ENCODE measurements around the gene FXYD6.

The FXYD6 gene

GRCh38 chr11:117919781-117920221 lies 43.3 kb upstream of the FXYD6 start:
- no peaks in the 10 kb centered on the region for H3K36me3 ChIP-seq (ENCODE audit: insufficient read depth, low read length)
- TF ChIP-seq POLR2AphosphoS5 (IDR thresholded peaks at IDR 0.05; ENCODE audit: borderline replicate concordance, low read depth, low read length) (no peak), FOXP2 (optimal IDR thresholded peaks at IDR 0.05; ENCODE audit: control extremely low read depth, extremely low read length, insufficient read depth) (no peak), EZH2 (IDR thresholded peaks at IDR 0.05) (no peak)
- no peak for DNase-seq (ENCODE audit: low read depth, low spot score)
- H3K27ac ChIP-seq = no peak overlapping the region
- H3K9me3 ChIP-seq (ENCODE audit: low read depth, low read length) = no peaks in the 10 kb centered on the region
- no peak overlapping the region for H3K4me3 ChIP-seq
- no peak overlapping the region for H3K9ac ChIP-seq (ENCODE audit: insufficient read length)

GRCh38 chr11:117919341-117919740 lies 42.9 kb upstream of the FXYD6 start:
- TF ChIP-seq POLR2AphosphoS5 (IDR thresholded peaks at IDR 0.05; ENCODE audit: borderline replicate concordance, low read depth, low read length) (no peak), FOXP2 (optimal IDR thresholded peaks at IDR 0.05; ENCODE audit: control extremely low read depth, extremely low read length, insufficient read depth) (no peak), EZH2 (IDR thresholded peaks at IDR 0.05) (no peak)
- H3K9ac ChIP-seq (ENCODE audit: insufficient read length) = no peak overlapping the region
- DNase-seq (ENCODE audit: low read depth, low spot score) = no peak

DNA sequence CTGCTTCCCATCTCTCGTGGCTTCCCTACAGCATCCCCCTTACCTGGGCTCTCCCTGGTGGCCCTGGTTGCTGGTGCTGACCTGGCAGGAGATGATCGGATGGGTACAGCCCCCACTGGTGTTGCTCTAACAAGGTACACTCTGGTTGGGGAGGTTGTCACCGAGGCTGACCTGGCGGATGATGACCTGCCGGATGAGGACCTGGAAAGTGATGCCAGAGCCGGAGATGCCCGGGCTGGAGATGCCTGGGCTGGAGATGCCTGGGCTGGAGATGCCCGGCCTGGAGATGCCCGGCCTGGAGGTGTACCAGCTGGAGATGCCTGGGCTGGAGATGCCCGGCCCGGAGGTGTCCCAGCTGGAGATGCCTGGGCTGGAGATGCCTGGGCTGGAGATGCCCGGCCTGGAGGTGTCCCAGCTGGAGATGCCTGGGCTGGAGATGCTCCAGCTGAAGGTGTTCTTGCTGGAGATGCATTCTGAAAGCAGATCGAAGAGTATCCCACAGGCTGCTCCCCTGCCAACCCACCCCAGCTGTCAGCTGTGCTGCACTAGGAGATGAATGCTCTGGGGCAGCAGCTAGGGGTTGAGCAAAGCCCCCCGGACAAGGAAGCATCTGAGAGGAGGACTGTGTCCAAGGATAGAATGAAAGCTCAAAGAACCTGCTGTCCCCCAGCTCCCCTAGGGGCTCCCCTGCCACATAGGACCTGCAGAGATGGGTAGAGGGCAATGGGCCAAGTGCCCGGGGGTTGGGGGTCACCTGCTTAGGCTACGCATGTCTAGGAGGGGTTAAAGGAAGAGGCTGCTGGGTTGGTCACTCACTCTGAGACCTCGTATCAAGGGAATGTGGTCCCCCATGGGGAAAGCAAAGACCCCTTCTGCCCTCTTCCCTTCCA lies 42.2 kb upstream of the FXYD6 start:
- DNase-seq (ENCODE audit: low read depth, low spot score) = no peak
- no peak overlapping the region for H3K4me3 ChIP-seq
- TF ChIP-seq EZH2 (IDR thresholded peaks at IDR 0.05) (no peak), FOXP2 (optimal IDR thresholded peaks at IDR 0.05; ENCODE audit: control extremely low read depth, extremely low read length, insufficient read depth) (no peak), POLR2AphosphoS5 (IDR thresholded peaks at IDR 0.05; ENCODE audit: borderline replicate concordance, low read depth, low read length) (no peak)
- H3K9ac ChIP-seq (ENCODE audit: insufficient read length) = no peak overlapping the region
- H3K9me3 ChIP-seq (ENCODE audit: low read depth, low read length) = no peaks in the 10 kb centered on the region
- H3K36me3 ChIP-seq (ENCODE audit: insufficient read depth, low read length) = no peaks in the 10 kb centered on the region
- no peak overlapping the region for H3K27ac ChIP-seq

More at GRCh38 chr11:117919341-117919740, 42.9 kb upstream of the FXYD6 start:
- H3K27ac ChIP-seq = no peak overlapping the region
- H3K9me3 ChIP-seq (ENCODE audit: low read depth, low read length) = no peaks in the 10 kb centered on the region
- H3K36me3 ChIP-seq (ENCODE audit: insufficient read depth, low read length) = no peaks in the 10 kb centered on the region
- H3K4me3 ChIP-seq = no peak overlapping the region

- Histone ChIP-seq H3K27ac (no peak overlapping the region), H3K4me3 (no peak overlapping the region), H3K9me3 (ENCODE audit: low read depth, low read length) (no peaks in the 10 kb centered on the region), H3K36me3 (ENCODE audit: insufficient read depth, low read length) (no peaks in the 10 kb centered on the region), H3K9ac (ENCODE audit: insufficient read length) (no peak overlapping the region)
- DNase-seq (ENCODE audit: low read depth, low spot score) = no peak
- TF ChIP-seq POLR2AphosphoS5 (IDR thresholded peaks at IDR 0.05; ENCODE audit: borderline replicate concordance, low read depth, low read length) (no peak), EZH2 (IDR thresholded peaks at IDR 0.05) (no peak), FOXP2 (optimal IDR thresholded peaks at IDR 0.05; ENCODE audit: control extremely low read depth, extremely low read length, insufficient read depth) (no peak)
Measured at GRCh38 chr11:117917591-117918151, 41.2 kb upstream of the FXYD6 start.

DNA sequence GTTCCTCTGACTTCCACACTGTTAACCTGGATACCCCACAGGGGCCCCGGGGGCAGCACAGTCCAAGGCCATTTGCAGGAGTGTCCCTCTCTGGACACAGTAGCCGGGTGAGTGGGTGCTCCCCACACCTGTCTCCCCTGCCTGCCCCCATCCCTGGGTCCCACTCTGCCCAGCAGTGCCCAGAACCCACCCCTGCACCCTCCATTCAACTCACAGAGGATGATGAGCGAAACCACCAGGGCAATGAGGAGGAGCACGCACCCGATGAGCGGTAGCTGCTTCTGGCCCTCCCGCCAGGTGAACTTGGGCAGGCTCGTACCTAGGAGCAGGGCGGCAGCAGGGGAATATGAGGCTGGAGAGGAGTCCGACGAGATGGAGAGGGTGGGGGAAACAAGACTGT lies 40.5 kb upstream of the FXYD6 start:
- Histone ChIP-seq H3K36me3 (ENCODE audit: insufficient read depth, low read length) (no peaks in the 10 kb centered on the region), H3K4me3 (no peak overlapping the region), H3K9ac (ENCODE audit: insufficient read length) (no peak overlapping the region), H3K27ac (no peak overlapping the region), H3K9me3 (ENCODE audit: low read depth, low read length) (no peaks in the 10 kb centered on the region)
- no peak for DNase-seq (ENCODE audit: low read depth, low spot score)
- TF ChIP-seq FOXP2 (optimal IDR thresholded peaks at IDR 0.05; ENCODE audit: control extremely low read depth, extremely low read length, insufficient read depth) (no peak), EZH2 (IDR thresholded peaks at IDR 0.05) (no peak), POLR2AphosphoS5 (IDR thresholded peaks at IDR 0.05; ENCODE audit: borderline replicate concordance, low read depth, low read length) (no peak)

GRCh38 chr11:117915672-117916235 lies 39.3 kb upstream of the FXYD6 start:
- H3K4me3 ChIP-seq = no peak overlapping the region
- TF ChIP-seq EZH2 (IDR thresholded peaks at IDR 0.05) (no peak), FOXP2 (optimal IDR thresholded peaks at IDR 0.05; ENCODE audit: control extremely low read depth, extremely low read length, insufficient read depth) (no peak), POLR2AphosphoS5 (IDR thresholded peaks at IDR 0.05; ENCODE audit: borderline replicate concordance, low read depth, low read length) (no peak)
- H3K27ac ChIP-seq = no peak overlapping the region
- H3K9ac ChIP-seq (ENCODE audit: insufficient read length) = no peak overlapping the region
- H3K36me3 ChIP-seq (ENCODE audit: insufficient read depth, low read length) = no peaks in the 10 kb centered on the region
- no peak for DNase-seq (ENCODE audit: low read depth, low spot score)
- no peaks in the 10 kb centered on the region for H3K9me3 ChIP-seq (ENCODE audit: low read depth, low read length)

- H3K9ac ChIP-seq (ENCODE audit: insufficient read length) = no peak overlapping the region
- no peak for TF ChIP-seq FOXP2 (optimal IDR thresholded peaks at IDR 0.05; ENCODE audit: control extremely low read depth, extremely low read length, insufficient read depth)
- TF ChIP-seq EZH2 (IDR thresholded peaks at IDR 0.05) = no peak
- no peak for TF ChIP-seq POLR2AphosphoS5 (IDR thresholded peaks at IDR 0.05; ENCODE audit: borderline replicate concordance, low read depth, low read length)
- no peak overlapping the region for H3K27ac ChIP-seq
- H3K9me3 ChIP-seq (ENCODE audit: low read depth, low read length) = no peaks in the 10 kb centered on the region
- no peaks in the 10 kb centered on the region for H3K36me3 ChIP-seq (ENCODE audit: insufficient read depth, low read length)
- H3K4me3 ChIP-seq = no peak overlapping the region
- DNase-seq (ENCODE audit: low read depth, low spot score) = no peak
Measured at GRCh38 chr11:117914991-117915618, 38.6 kb upstream of the FXYD6 start.

DNA sequence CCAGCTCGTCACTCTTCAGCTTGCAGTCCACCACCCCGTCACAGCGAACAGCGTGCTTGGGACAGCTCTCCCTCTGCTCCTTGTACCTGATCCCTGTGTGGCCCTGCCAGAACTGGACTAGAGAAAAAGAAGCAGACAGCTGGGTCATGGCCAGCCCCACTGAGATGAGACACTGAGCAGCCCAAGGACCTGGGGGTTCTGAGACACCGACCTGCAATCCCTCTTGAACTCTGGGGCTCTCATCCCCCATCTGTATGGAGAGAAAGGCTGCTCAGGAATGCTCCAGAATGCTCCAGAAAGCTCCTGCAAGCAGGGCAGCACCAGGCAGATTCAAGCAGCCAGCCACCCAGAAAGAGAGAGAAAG lies 37.9 kb upstream of the FXYD6 start:
- H3K27ac ChIP-seq = no peak overlapping the region
- no peak overlapping the region for H3K4me3 ChIP-seq
- no peaks in the 10 kb centered on the region for H3K9me3 ChIP-seq (ENCODE audit: low read depth, low read length)
- H3K36me3 ChIP-seq (ENCODE audit: insufficient read depth, low read length) = no peaks in the 10 kb centered on the region
- no peak for TF ChIP-seq EZH2 (IDR thresholded peaks at IDR 0.05)
- DNase-seq (ENCODE audit: low read depth, low spot score) = no peak
- no peak overlapping the region for H3K9ac ChIP-seq (ENCODE audit: insufficient read length)
